Mesenteric fat pad (tissue), 1 donor: ENCODE data around the gene SF3B2. TPM values are rescaled to one million over a fixed set of nuclear protein-coding genes. Genes with fewer than 3 reads are reported as not detected.
A peak's percentile ranks its signal among the peaks of the same experiment; 100 is the strongest.
"Not testable (repeated sequence)": the region's sequence is repeated elsewhere in the genome, so short reads cannot be mapped to it uniquely, and the experiment has no call there.

ENCODE experiments used
- DNase-seq: peaks from one replicate; pipeline ENCODE4 v3.0.0-alpha.2; 2020; ENCODE audit warnings: low spot score
- long read RNA-seq: library from polyadenylated mRNA; unstranded; transcript quantifications from one replicate; pipeline ENCODE4 v2.0.0, GENCODE V29; 2020
- total RNA-seq: library from RNA; stranded (reverse); fragmentation: NEBNext Ultra II Directional; extraction: Animal tissue kit (Norgen Biotek cat#: 25700); gene quantifications from one replicate; pipeline ENCODE4 v1.2.1, GENCODE V29; 2021
- donor health status: DM: yes; HTN: yes; CAD: no.

Gene SF3B2
- total RNA-seq = 164 TPM
- long read RNA-seq, transcript SF3B2-201 (22 exons, 2,903 nt) = major isoform, 127 of 305 reads
- long read RNA-seq, partial matches to known transcripts = 143 of 305 reads
- long read RNA-seq, other reads (novel, unspliced or antisense) = 35 of 305 reads

- DNase-seq = peak; percentile 99
These were observed at the start of gene SF3B2 for GRCh38 chr11:66051766-66052663. Gene SF3B2, plus strand, starts transcription at chr11:66052364. Its CDS starts 21 bp downstream, at chr11:66052385.

GRCh38 chr11:66002648-66003225 lies 49.4 kb upstream of the SF3B2 start:
- no peak for DNase-seq

GRCh38 chr11:66003291-66003690 lies 48.9 kb upstream of the SF3B2 start:
- DNase-seq = no peak

- DNase-seq = no peak
These were observed 48.0 kb upstream of the SF3B2 start for GRCh38 chr11:66004186-66004585.

- no peak for DNase-seq
These were observed 45.9 kb upstream of the SF3B2 start for GRCh38 chr11:66006134-66006890.

GRCh38 chr11:66006891-66007176 lies 45.3 kb upstream of the SF3B2 start:
- no peak for DNase-seq

- DNase-seq = no peak
These were observed 44.9 kb upstream of the SF3B2 start for GRCh38 chr11:66007201-66007634.

GRCh38 chr11:66008095-66008467 lies 44.1 kb upstream of the SF3B2 start:
- no peak for DNase-seq

GRCh38 chr11:66008468-66009101 lies 43.6 kb upstream of the SF3B2 start:
- no peak for DNase-seq

GRCh38 chr11:66010036-66010435 lies 42.1 kb upstream of the SF3B2 start:
- DNase-seq = not testable (repeated sequence)

GRCh38 chr11:66011239-66011784 lies 40.9 kb upstream of the SF3B2 start:
- no peak for DNase-seq

- no peak for DNase-seq
These were observed 40.3 kb upstream of the SF3B2 start, which contains the start of gene CST6 for GRCh38 chr11:66011785-66012303. Gene CST6, plus strand, starts transcription at chr11:66012008. Its CDS starts 37 bp downstream, at chr11:66012045.

- DNase-seq = no peak
These were observed 39.7 kb upstream of the SF3B2 start for GRCh38 chr11:66012371-66012945.

- no peak for DNase-seq
These were observed 39.0 kb upstream of the SF3B2 start for GRCh38 chr11:66012946-66013761.

GRCh38 chr11:66013762-66014100 lies 38.4 kb upstream of the SF3B2 start:
- DNase-seq = no peak

- no peak for DNase-seq
These were observed 37.2 kb upstream of the SF3B2 start for GRCh38 chr11:66014804-66015453.

- no peak for DNase-seq
These were observed 36.7 kb upstream of the SF3B2 start for GRCh38 chr11:66015454-66015881.

GRCh38 chr11:66015936-66016792 lies 36.0 kb upstream of the SF3B2 start:
- DNase-seq = no peak
